Measurements from ENCODE around the gene EIF3D. TPM values are rescaled to one million over a fixed set of nuclear protein-coding genes. Genes with fewer than 3 reads are reported as not detected.

Gene EIF3D
- total and polyA plus RNA-seq, 2 experiments from 2014 or later: 148 to 381 TPM

DNA sequence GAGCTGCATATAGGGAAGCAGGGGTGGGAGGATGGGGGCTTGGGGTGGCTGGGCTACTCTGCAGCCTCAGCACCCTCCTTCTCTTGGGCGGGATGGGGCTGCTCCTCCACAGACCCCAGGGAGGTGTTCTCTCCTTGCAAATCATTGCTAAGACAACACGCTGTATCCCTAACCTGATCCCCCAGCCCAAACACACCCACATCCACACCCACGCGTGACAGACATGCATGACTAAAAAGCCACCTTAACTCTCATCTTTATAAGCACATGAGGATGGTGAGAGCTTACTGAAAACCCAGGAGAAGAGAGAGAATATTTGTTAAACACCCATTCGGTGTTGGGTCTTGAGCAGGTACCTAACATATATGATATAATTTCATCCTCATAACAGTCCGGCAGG, 39.9 kb upstream of the EIF3D start (continued):
- TF ChIP-seq, protein P1, sequence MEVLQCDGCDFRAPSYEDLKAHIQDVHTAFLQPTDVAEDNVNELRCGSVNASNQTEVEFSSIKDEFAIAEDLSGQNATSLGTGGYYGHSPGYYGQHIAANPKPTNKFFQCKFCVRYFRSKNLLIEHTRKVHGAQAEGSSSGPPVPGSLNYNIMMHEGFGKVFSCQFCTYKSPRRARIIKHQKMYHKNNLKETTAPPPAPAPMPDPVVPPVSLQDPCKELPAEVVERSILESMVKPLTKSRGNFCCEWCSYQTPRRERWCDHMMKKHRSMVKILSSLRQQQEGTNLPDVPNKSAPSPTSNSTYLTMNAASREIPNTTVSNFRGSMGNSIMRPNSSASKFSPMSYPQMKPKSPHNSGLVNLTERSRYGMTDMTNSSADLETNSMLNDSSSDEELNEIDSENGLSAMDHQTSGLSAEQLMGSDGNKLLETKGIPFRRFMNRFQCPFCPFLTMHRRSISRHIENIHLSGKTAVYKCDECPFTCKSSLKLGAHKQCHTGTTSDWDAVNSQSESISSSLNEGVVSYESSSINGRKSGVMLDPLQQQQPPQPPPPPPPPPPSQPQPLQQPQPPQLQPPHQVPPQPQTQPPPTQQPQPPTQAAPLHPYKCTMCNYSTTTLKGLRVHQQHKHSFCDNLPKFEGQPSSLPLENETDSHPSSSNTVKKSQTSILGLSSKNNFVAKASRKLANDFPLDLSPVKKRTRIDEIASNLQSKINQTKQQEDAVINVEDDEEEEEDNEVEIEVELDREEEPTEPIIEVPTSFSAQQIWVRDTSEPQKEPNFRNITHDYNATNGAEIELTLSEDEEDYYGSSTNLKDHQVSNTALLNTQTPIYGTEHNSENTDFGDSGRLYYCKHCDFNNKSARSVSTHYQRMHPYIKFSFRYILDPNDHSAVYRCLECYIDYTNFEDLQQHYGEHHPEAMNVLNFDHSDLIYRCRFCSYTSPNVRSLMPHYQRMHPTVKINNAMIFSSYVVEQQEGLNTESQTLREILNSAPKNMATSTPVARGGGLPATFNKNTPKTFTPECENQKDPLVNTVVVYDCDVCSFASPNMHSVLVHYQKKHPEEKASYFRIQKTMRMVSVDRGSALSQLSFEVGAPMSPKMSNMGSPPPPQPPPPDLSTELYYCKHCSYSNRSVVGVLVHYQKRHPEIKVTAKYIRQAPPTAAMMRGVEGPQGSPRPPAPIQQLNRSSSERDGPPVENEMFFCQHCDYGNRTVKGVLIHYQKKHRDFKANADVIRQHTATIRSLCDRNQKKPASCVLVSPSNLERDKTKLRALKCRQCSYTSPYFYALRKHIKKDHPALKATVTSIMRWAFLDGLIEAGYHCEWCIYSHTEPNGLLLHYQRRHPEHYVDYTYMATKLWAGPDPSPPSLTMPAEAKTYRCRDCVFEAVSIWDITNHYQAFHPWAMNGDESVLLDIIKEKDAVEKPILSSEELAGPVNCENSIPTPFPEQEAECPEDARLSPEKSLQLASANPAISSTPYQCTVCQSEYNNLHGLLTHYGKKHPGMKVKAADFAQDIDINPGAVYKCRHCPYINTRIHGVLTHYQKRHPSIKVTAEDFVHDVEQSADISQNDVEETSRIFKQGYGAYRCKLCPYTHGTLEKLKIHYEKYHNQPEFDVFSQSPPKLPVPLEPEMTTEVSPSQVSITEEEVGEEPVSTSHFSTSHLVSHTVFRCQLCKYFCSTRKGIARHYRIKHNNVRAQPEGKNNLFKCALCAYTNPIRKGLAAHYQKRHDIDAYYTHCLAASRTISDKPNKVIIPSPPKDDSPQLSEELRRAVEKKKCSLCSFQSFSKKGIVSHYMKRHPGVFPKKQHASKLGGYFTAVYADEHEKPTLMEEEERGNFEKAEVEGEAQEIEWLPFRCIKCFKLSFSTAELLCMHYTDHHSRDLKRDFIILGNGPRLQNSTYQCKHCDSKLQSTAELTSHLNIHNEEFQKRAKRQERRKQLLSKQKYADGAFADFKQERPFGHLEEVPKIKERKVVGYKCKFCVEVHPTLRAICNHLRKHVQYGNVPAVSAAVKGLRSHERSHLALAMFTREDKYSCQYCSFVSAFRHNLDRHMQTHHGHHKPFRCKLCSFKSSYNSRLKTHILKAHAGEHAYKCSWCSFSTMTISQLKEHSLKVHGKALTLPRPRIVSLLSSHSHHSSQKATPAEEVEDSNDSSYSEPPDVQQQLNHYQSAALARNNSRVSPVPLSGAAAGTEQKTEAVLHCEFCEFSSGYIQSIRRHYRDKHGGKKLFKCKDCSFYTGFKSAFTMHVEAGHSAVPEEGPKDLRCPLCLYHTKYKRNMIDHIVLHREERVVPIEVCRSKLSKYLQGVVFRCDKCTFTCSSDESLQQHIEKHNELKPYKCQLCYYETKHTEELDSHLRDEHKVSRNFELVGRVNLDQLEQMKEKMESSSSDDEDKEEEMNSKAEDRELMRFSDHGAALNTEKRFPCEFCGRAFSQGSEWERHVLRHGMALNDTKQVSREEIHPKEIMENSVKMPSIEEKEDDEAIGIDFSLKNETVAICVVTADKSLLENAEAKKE (CRISPR knock-in tag; IDR thresholded peaks at IDR 0.05): no peak
- no peak for TF ChIP-seq STAT1 (IDR thresholded peaks at IDR 0.05; ENCODE audit: unreplicated experiment)
- TF ChIP-seq EZH2phosphoT487 (IDR thresholded peaks at IDR 0.05; ENCODE audit: unreplicated experiment): no peak
- no peak for TF ChIP-seq POLR2AphosphoS5 (IDR thresholded peaks at IDR 0.05; ENCODE audit: low read depth)
- no peak for TF ChIP-seq NANOG (IDR thresholded peaks at IDR 0.05; ENCODE audit: borderline replicate concordance)
- no peak for TF ChIP-seq EZH2 (IDR thresholded peaks at IDR 0.05; ENCODE audit: low read depth, unreplicated experiment)
- TF ChIP-seq ZNF331 (CRISPR knock-in tag; IDR thresholded peaks at IDR 0.05; ENCODE audit: low read depth): no peak

DNA sequence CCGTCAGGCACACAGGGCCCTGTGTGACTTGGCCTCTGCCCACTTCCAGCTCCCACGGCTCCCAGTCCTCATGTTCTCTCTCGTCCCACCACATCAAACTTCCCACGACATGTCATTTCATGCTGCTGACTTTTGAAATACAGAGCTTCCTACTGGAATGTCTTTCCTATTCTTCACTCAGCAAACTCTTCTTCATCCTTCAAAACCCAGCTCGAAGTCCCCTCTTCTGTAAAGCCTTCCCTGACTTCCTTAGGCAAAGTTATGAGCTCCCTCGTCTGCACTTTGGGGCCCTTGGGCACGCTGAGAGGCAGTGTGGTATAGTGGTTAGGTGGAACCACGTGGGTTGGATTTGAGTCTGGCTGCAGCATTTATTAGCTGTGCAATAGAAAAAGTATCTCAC, 37.8 kb upstream of the EIF3D start:
- peaks cover 25% of the 10 kb centered on the region for H3K4me1 Mint-ChIP-seq
- Histone ChIP-seq H3K9me2 (ENCODE audit: insufficient read depth) (no peaks in the 10 kb centered on the region), H3K4me1 (ENCODE audit: insufficient read depth) (peaks cover 21% of the 10 kb centered on the region), H3K36me3 (ENCODE audit: insufficient read depth) (no peaks in the 10 kb centered on the region), H2AFZ (no peak overlapping the region), H3K27ac (ENCODE audit: low read depth) (no peak overlapping the region), H3K79me2 (replicated peaks; ENCODE audit: insufficient read depth) (no peaks in the 10 kb centered on the region), H3K4me2 (no peak overlapping the region), H3F3A (replicated peaks; ENCODE audit: low read depth) (no peaks in the 10 kb centered on the region), H3K27me3 (ENCODE audit: insufficient read depth) (no peaks in the 10 kb centered on the region), H4K20me1 (replicated peaks; ENCODE audit: insufficient read depth) (no peaks in the 10 kb centered on the region), H3K4me3 (no peak overlapping the region)
- no peak overlapping the region for H3K4me3 Mint-ChIP-seq
- TF ChIP-seq, protein P2, sequence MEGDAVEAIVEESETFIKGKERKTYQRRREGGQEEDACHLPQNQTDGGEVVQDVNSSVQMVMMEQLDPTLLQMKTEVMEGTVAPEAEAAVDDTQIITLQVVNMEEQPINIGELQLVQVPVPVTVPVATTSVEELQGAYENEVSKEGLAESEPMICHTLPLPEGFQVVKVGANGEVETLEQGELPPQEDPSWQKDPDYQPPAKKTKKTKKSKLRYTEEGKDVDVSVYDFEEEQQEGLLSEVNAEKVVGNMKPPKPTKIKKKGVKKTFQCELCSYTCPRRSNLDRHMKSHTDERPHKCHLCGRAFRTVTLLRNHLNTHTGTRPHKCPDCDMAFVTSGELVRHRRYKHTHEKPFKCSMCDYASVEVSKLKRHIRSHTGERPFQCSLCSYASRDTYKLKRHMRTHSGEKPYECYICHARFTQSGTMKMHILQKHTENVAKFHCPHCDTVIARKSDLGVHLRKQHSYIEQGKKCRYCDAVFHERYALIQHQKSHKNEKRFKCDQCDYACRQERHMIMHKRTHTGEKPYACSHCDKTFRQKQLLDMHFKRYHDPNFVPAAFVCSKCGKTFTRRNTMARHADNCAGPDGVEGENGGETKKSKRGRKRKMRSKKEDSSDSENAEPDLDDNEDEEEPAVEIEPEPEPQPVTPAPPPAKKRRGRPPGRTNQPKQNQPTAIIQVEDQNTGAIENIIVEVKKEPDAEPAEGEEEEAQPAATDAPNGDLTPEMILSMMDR (conservative IDR thresholded peaks at IDR 0.05; ENCODE audit: low read depth in 2 of 2): no peak
- TF ChIP-seq ZNF114 (CRISPR knock-in tag; IDR thresholded peaks at IDR 0.05) (no peak), JUNB (IDR thresholded peaks at IDR 0.05; ENCODE audit: unreplicated experiment) (no peak), EZH2phosphoT487 (IDR thresholded peaks at IDR 0.05; ENCODE audit: unreplicated experiment) (no peak), NANOG (IDR thresholded peaks at IDR 0.05; ENCODE audit: borderline replicate concordance) (no peak)
- peaks cover 16% of the 10 kb centered on the region for H3K27me3 Mint-ChIP-seq (ENCODE audit: insufficient read depth, low read depth, poor library complexity)
- ATAC-seq: no peak
- H3K36me3 Mint-ChIP-seq (ENCODE audit: low read depth): no peaks in the 10 kb centered on the region
- no peak overlapping the region for H3K27ac Mint-ChIP-seq
- DNase-seq (ENCODE audit: low spot score): no peak
- no peaks in the 10 kb centered on the region for H3K9me3 Mint-ChIP-seq

All from GM23338 (cell line).